KMS-11 (cell line): ENCODE measurements around the gene MTG1.
"Not testable (repeated sequence)": the region's sequence is repeated elsewhere in the genome, so short reads cannot be mapped to it uniquely, and the experiment has no call there.

Experiments used
- H2AFZ ChIP-seq: fragments of 200-600 bp; sonication (generic); 2 replicates; pipeline ENCODE4 v1.6.1; 2016; ENCODE audit warnings: antibody characterized with exemption, mixed run types, low read depth
- H3K27ac ChIP-seq: fragments of 200-600 bp; sonication (generic); 2 replicates; pipeline ENCODE4 v1.6.1; 2016; ENCODE audit warnings: mild to moderate bottlenecking, mixed run types
- H3K27me3 ChIP-seq: fragments of 200-600 bp; sonication (generic); 2 replicates; pipeline ENCODE4 v1.6.1; 2017; ENCODE audit warnings: mild to moderate bottlenecking, low read depth, mixed run types, moderate library complexity; ENCODE audit not compliant: insufficient read depth
- H3K36me3 ChIP-seq: fragments of 200-600 bp; sonication (generic); 2 replicates; pipeline ENCODE4 v1.6.1; 2017; ENCODE audit warnings: mild to moderate bottlenecking, mixed run types; ENCODE audit not compliant: insufficient read depth
- H3K4me1 ChIP-seq: fragments of 200-600 bp; sonication (generic); 2 replicates; pipeline ENCODE4 v1.6.1; 2016; ENCODE audit warnings: mild to moderate bottlenecking, low read depth, mixed run types; ENCODE audit not compliant: poor library complexity, severe bottlenecking
- H3K4me2 ChIP-seq: fragments of 200-600 bp; sonication (generic); 2 replicates; pipeline ENCODE4 v1.7.0; 2016; ENCODE audit warnings: mild to moderate bottlenecking, mixed run types
- H3K4me3 ChIP-seq: fragments of 200-600 bp; sonication (generic); IDR thresholded peaks from 2 replicates; pipeline ENCODE4 v1.6.1; 2017; ENCODE audit warnings: low read depth, low read length, mixed read lengths; ENCODE audit not compliant: insufficient read depth
- H3K79me2 ChIP-seq: fragments of 200-600 bp; sonication (generic); 2 replicates; pipeline ENCODE4 v1.6.1; 2016; ENCODE audit warnings: low read depth, mixed run types; ENCODE audit not compliant: insufficient read depth
- H3K9ac ChIP-seq: fragments of 200-600 bp; sonication (generic); 2 replicates; pipeline ENCODE4 v1.6.1; 2016; ENCODE audit warnings: mild to moderate bottlenecking, mixed run types
- H4K20me1 ChIP-seq: fragments of 200-600 bp; sonication (generic); 2 replicates; pipeline ENCODE4 v1.6.1; 2016; ENCODE audit warnings: mild to moderate bottlenecking, mixed run types; ENCODE audit not compliant: insufficient read depth
- TF ChIP-seq, protein P1 (sequence below): fragments of 200-600 bp; sonication (generic); conservative IDR thresholded peaks from 2 replicates; pipeline ENCODE4 v1.6.1; 2017; ENCODE audit warnings: low read depth, mild to moderate bottlenecking, antibody characterized with exemption, low read length, moderate library complexity, mixed read lengths

MTG1 gene

DNA sequence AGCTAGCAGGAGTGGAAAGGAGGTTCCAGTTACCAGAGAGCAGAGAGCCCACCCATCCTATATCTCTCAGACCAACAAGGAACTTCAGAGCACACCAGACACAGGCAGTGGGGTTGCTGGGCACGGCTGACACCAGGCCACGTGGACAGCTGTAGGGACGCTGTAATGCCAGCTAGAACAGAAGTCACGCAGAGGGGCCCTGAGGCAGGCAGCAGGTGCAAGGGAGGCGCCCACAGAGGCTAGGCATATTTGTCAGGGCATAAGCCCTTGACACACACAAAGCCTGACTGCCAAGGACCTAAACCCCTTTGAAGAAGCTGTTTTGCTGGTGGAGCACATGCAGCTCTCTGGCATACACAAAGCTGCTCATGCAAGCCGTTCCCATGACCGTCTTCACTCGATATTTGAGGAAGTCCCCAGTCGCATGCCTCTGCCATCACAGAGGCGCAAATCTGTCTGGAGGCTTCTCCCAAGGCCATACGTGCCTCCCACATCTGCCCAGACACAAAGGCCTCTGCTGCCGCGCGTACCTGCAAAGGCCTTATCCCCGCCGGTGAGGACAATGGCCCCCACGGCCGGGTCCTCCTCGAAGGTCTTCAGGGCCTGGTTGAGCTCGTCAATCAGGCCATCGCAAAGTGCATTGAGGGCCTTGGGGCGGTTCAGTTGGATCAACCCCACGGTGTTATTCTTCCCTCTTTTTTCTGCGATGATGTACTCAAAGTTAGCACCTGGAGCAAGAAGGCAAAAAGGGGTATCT is 23.7 kb upstream of the MTG1 start:
- no peaks in the 10 kb centered on the region for H3K79me2 ChIP-seq
- H3K4me3 ChIP-seq, result no peak overlapping the region
- no peaks in the 10 kb centered on the region for H4K20me1 ChIP-seq
- TF ChIP-seq, protein P1, sequence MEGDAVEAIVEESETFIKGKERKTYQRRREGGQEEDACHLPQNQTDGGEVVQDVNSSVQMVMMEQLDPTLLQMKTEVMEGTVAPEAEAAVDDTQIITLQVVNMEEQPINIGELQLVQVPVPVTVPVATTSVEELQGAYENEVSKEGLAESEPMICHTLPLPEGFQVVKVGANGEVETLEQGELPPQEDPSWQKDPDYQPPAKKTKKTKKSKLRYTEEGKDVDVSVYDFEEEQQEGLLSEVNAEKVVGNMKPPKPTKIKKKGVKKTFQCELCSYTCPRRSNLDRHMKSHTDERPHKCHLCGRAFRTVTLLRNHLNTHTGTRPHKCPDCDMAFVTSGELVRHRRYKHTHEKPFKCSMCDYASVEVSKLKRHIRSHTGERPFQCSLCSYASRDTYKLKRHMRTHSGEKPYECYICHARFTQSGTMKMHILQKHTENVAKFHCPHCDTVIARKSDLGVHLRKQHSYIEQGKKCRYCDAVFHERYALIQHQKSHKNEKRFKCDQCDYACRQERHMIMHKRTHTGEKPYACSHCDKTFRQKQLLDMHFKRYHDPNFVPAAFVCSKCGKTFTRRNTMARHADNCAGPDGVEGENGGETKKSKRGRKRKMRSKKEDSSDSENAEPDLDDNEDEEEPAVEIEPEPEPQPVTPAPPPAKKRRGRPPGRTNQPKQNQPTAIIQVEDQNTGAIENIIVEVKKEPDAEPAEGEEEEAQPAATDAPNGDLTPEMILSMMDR, result no peak
- H3K36me3 ChIP-seq, result no peaks in the 10 kb centered on the region
- H3K9ac ChIP-seq, result no peak overlapping the region
- H3K27me3 ChIP-seq, result no peaks in the 10 kb centered on the region; the same call in 1 of the 2 replicates
- H3K27ac ChIP-seq, result no peak overlapping the region
- H2AFZ ChIP-seq, result no peak overlapping the region
- H3K4me1 ChIP-seq, result peaks cover 6% of the 10 kb centered on the region
- no peak overlapping the region for H3K4me2 ChIP-seq

DNA sequence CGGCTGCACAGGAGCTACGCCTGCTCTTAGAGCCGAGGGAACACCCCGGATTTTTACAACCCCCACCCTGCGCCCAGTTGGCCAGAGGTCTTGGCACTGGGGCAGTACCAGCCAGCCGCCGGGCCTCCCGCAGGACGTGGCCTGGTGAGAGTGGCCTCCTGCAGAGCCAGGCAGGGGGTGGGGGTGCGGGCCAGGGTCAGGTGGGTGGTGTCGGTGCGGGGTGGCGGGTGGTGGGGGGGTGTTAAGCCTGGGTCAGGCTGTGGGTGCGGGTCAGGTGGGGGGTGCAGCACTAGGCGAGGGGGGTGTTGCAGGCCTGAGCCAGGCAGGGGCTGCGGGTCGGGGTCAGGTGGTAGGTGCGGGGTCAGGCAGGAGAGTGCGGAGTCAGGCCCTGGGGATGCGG is 21.4 kb upstream of the MTG1 start:
- peaks cover 6% of the 10 kb centered on the region for H3K4me1 ChIP-seq
- TF ChIP-seq, protein P1, result no peak
- no peaks in the 10 kb centered on the region for H3K79me2 ChIP-seq
- H4K20me1 ChIP-seq, result no peaks in the 10 kb centered on the region
- H3K4me2 ChIP-seq, result no peak overlapping the region
- H3K4me3 ChIP-seq, result no peak overlapping the region
- H3K9ac ChIP-seq, result no peak overlapping the region
- H3K27me3 ChIP-seq, result no peaks in the 10 kb centered on the region; the same call in 1 of the 2 replicates
- no peaks in the 10 kb centered on the region for H3K36me3 ChIP-seq
- H3K27ac ChIP-seq, result no peak overlapping the region
- H2AFZ ChIP-seq, result no peak overlapping the region

- peak within 1 kb of the TSS; percentile 32; the same call in 1 of the 2 replicates for H3K9ac ChIP-seq
- H3K4me2 ChIP-seq, result peak within 1 kb of the TSS; percentile 54
- no peak within 1 kb of the TSS for H3K4me3 ChIP-seq
- no peaks in the 10 kb centered on the region for H4K20me1 ChIP-seq
- H3K4me1 ChIP-seq, result peaks cover 6% of the 10 kb centered on the region
- H3K79me2 ChIP-seq, result no peaks in the 10 kb centered on the region
- no peaks in the 10 kb centered on the region; the same call in 1 of the 2 replicates for H3K27me3 ChIP-seq
- TF ChIP-seq, protein P1, result no peak
- H2AFZ ChIP-seq, result peak within 1 kb of the TSS; percentile 57
- H3K27ac ChIP-seq, result no peak within 1 kb of the TSS
- no peaks in the 10 kb centered on the region for H3K36me3 ChIP-seq
Measured at GRCh38 chr10:133373174-133374090, 20.5 kb upstream of the MTG1 start, which contains the start of gene ECHS1. Gene ECHS1, minus strand, starts transcription at chr10:133373354. Its CDS starts 21 bp downstream, at chr10:133373333.

DNA sequence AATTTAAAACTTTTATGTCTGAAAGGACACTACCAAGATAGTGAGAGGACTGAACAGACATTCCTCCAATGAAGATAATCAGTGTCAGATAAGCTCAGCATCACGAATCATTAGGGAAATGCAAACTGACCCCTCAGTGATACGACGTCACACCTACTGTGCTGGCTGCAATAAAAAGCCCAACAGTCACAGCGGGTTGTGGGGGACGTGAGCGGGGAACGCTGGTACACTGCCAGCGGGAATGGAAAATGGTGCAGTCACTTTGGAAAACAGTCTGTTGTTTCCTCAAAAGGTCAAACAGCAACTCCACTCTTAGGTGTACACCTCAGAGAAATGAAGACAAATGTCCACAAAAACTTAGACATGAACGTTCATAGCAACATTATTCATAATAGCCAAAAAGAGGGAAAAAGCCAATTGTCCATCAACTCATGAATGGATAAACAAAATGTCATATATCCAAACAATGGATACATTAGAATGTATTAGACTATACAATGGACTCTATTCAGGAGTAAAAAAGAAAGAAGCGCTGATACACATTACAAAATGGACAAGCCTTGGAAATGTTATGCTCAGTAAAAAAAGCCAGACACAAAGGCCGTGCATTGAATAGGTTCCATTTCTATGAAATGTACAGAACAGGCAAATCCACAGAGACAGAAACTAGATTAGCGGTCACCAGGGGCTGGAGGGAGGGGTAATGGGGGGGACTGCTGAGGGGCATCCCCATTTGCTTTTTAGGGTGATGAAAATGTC is 18.4 kb upstream of the MTG1 start:
- H3K4me1 ChIP-seq, result peaks cover 6% of the 10 kb centered on the region
- no peak overlapping the region for H3K9ac ChIP-seq
- H3K27ac ChIP-seq, result no peak overlapping the region
- H3K4me2 ChIP-seq, result no peak overlapping the region
- TF ChIP-seq, protein P1, result no peak
- no peaks in the 10 kb centered on the region for H3K79me2 ChIP-seq
- H3K4me3 ChIP-seq, result no peak overlapping the region
- no peaks in the 10 kb centered on the region for H3K36me3 ChIP-seq
- H4K20me1 ChIP-seq, result no peaks in the 10 kb centered on the region
- H2AFZ ChIP-seq, result no peak overlapping the region
- H3K27me3 ChIP-seq, result no peaks in the 10 kb centered on the region; the same call in 1 of the 2 replicates

DNA sequence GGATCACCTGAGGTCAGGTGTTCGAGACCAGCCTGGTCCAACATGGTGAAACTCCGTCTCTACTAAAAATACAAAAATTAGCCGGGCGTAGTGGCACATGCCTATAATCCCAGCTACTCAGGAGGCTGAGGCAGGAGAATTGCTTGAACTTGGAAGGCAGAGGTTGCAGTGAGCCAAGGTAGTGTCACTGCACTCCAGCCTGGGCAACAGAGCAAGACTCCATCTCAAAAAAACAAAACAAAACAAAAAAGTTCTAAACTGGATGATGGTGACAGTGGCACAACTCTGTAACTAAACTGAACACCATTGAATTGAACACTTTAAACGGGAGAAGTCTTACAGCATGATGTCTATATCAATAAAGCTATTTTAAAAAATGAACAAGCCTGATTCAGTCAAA is 17.8 kb upstream of the MTG1 start:
- not testable (repeated sequence) for H3K36me3 ChIP-seq, H2AFZ ChIP-seq, H3K4me1 ChIP-seq, H3K79me2 ChIP-seq, H3K4me3 ChIP-seq, H3K27ac ChIP-seq, H3K4me2 ChIP-seq, H3K9ac ChIP-seq, H4K20me1 ChIP-seq, H3K27me3 ChIP-seq
